ENCODE results near the gene RTL1.

Gene RTL1

DNA sequence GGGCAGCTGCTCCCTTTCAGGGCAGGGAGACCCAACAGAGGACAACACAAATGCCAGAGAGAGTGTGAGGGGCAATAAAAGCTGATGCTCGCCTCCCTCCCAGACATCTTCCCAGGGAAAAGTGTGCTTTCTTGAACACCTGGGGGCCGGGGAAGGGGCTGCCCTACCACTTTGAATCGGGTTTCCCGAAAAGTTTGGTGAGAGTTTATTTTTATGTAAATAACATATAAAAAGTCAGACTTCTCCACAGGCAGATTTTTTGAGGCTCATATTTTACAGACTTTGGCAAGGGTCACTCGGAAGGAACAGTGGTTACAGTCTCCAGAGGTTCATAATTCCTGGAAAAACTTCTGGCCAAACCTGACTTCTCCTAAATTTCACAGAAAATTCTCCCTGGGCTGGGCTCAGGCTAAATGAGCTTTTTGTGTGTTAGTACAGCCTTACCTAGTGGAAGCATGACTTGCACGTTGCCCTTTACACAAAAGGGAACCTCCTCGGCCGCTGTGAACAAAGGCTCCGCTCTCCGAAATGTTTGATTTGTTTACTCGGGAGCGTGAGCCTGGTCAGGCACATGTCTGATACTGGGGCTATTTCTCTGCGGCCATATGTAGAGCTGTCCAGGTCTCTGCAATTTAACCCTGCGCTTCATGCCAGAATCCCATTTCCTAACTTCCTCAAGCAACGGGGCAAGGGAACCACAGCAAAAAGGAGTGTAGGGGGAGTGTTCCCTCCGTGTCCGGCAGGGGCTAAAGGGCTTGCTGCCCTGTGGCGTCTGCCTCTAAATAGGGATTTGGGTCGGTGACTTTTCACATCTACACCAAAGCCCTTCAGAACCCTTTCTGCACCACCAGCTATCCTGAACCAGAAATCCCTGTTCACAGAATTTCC is 3.4 kb downstream of the RTL1 start:
- DNase-seq: no peak
- in situ Hi-C loops (cut with HindIII; ENCODE audit: low pct_ligation_motif_present, low pct_unique_long_range_greater_than_20kb, low sequenced_read_pairs): no loop called here

DNA sequence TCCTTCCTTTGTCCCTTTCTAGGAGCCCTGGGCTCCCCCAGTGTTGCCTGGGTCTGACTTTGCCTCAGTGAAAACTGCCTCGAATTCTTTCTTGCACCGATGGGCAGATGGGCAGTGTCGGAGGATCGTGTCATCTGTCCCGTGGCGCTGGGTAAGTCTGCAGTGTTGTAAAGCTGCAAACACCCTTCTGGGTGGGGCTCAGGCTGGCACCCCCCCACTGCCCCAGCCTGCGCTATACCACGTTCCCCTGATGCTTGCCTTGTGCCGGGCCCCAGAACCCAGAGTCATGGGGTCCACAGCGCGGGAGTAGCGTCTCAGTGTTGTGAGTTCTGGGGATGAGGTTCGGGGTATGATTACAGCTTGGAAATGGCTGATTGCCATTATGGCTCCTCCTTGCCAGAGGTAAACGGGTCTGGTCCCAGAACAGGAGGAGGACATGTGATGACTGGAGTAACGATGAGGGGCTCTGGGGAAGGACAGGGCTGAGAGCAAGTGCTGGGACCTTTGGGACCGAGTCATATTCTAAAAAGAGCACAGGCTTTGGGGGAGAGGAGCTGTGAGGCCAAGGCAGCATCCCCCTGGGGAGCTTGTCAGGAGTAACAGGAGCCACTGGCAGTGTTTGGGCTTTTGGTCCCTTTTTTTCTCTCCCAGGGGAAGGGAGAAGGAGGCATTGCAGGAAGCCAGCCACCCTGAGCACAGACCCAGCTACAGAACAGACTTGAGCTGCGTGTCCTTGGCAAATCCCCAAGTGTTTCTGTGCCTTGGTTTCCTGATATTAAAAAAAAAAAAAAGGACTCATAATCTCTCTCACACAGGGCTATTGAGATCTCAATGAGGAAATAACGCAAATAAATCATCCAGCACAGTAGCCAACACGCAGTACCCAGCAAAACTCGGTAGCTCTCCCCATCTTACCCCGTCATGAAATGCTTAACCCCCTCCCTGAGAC is 4.3 kb downstream of the RTL1 start:
- in situ Hi-C loops (cut with HindIII; ENCODE audit: low pct_ligation_motif_present, low pct_unique_long_range_greater_than_20kb, low sequenced_read_pairs): no loop called here
- DNase-seq: no peak

DNA sequence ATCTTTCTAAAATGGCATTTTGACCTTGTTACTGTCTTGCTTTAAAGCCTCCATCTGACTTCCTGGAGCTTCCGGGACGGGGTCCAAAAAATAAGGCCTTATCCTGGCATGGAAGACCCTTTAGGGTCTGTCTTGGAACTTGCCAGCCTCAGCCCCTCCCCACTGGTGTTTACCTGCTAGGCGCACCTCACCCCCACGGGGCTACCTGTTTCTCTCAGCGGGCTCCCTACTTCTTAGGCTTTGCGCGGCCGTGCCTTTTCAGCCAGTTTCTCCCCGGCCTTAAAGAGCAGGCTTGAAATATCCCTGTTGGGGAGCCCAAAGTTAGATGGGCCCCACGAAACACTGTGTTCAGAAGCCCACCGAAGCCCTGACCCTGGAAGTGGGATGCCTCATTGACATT is 5.1 kb downstream of the RTL1 start:
- no peak for DNase-seq
- in situ Hi-C loops (cut with HindIII; ENCODE audit: low pct_ligation_motif_present, low pct_unique_long_range_greater_than_20kb, low sequenced_read_pairs): no loop called here

DNA sequence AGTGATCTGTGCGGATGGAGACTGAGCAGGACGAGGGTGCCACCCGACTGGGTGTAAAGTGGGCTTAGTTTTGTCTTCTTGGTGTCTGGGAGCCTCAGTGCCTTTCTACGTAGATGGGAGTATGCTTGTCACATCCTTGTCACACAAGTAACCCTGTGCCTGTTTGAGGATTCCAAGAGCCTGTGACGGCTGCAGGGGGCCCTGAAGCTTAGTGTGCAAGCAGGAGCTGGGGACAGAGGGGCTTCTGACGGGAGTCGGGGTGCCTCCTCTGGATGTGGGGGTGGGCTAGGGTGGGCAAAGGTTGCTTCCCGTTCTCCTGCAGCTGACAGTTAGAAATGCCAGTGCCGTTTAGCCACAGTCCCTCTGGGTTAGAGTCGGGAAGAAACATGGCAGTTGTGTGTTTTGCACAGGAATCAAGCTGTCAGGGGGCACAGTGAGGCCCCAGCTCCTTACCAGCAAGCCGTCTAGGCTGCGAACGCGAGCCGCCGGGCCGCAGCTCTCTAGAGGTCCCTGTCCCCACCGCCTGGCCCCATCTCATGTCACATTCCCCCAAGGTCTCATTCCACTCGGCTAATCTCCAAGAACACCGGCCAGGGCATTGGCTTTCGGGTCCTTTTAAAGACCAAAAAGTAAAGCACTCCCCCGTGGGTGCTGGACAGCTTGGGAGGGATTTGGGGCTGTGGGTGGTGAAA is 7.0 kb downstream of the RTL1 start:
- DNase-seq: no peak

DNA sequence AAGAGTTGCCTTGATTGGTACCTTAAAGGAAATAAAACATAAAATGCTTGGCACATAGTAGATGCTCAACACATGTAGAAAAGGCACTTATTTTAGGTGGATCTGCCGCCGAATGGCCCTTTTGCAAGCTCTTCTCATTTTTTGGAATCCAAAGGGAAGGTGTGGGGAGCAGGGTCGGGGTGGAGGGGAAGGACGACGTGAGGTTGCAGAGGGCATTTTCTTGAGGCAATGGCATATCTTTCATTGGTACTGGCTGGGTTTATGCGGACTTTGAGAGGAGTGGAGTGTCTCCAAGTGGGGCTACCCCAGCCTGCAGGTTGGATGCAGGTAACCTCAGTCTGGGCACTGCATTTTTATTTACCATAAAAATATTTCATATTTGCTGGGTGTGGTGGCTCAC is 8.1 kb downstream of the RTL1 start:
- no peak for DNase-seq
- in situ Hi-C loops (cut with HindIII; ENCODE audit: low pct_ligation_motif_present, low pct_unique_long_range_greater_than_20kb, low sequenced_read_pairs): no loop called here

More for the DNA sequence above, 7.0 kb downstream of the RTL1 start:
- in situ Hi-C loops (cut with HindIII; ENCODE audit: low pct_ligation_motif_present, low pct_unique_long_range_greater_than_20kb, low sequenced_read_pairs): no loop called here

DNA sequence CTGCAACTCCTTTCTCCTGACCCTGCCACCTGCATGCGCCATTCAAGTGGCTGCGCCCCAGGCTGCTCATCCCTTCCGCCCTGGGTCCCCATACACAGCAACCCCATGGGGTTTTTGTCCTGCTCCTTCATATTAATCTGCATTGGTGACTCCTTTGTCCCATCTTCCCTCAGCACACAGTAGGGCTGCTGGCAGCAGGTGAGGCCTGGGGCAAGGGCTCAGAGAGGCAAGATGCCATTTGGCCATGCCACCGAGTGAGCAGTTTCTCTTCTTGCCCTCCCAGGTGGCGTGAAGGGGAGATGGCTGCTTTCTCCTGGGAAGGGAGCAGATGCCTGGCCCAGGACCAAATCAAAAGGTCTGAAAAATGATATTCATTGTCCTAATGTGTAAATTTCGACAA is 9.1 kb downstream of the RTL1 start:
- in situ Hi-C loops (cut with HindIII; ENCODE audit: low pct_ligation_motif_present, low pct_unique_long_range_greater_than_20kb, low sequenced_read_pairs): no loop called here
- no peak for DNase-seq

DNA sequence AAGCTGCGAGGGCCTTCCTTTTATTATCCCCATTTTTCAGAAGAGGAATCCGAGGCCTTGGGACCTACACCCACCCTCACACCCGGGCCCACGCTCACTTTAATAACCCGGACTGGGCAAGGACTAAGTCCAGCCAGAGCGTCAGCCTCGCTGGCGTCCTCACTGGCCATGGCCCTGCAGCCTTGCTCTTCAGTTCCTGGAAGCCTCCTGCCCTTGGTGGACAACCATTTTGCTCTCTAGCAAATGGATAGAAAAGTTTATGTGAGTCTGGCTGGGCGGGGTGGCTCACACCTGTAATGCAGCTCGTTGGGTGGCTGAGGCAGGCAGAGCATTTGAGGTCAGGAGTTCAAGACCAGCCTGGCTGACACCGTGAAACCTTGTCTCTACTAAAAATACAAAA is 9.8 kb downstream of the RTL1 start:
- DNase-seq: no peak
- in situ Hi-C loops (cut with HindIII; ENCODE audit: low pct_ligation_motif_present, low pct_unique_long_range_greater_than_20kb, low sequenced_read_pairs): no loop called here

DNA sequence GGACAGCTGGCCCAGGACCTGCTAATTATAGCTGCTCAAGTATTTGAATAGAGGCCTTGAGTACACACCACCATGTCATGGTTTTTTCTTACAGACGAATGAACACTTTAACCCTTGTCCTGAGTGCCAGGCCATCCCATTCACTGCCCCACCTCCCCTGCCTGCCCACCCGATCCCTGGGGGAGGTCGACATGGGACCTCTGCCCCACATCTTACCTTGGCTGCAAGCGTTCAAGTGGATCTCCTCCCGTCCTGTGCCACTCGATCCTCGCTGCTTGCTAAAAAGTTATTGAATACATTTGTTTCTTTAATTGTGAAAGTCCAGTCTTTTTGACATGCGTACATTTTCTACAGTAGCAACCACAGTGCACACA is 10.3 kb downstream of the RTL1 start:
- no peak for DNase-seq
- in situ Hi-C loops (cut with HindIII; ENCODE audit: low pct_ligation_motif_present, low pct_unique_long_range_greater_than_20kb, low sequenced_read_pairs): no loop called here

DNA sequence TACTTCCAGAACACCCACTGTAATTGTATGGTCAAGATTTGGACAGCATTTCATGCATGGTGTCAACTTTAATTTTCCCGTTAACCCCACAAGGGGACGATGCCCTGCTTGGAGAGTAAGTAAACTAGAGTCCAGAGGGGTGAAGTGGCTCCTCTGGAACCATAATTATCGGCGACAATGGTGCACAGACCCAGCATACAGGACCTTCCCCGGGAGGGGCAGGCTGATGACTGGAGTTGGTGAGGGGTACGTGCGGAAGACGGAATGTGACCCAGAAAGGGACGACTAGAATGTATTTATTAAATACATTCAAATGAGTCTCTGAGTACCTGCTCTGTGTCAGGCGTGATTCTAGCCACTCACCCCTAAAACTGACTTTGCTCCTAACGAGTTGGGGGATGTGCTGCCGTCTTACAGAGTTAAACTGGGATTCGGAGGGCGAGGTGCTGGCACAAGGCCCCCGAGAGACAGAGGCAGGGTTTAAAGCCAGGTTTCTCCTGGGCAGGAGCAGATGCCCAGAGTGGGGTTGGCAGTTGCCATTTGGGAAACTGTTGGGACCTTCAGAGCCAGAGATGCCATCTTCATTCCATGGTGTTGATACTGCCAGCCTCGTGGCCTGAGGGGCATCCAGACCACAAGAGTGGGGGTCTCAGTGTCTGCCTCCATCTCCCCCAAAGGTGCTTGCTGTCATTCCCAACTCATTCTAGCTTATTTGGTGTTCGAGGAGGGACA is 10.9 kb downstream of the RTL1 start:
- in situ Hi-C loops (cut with HindIII; ENCODE audit: low pct_ligation_motif_present, low pct_unique_long_range_greater_than_20kb, low sequenced_read_pairs): no loop called here
- no peak for DNase-seq

DNA sequence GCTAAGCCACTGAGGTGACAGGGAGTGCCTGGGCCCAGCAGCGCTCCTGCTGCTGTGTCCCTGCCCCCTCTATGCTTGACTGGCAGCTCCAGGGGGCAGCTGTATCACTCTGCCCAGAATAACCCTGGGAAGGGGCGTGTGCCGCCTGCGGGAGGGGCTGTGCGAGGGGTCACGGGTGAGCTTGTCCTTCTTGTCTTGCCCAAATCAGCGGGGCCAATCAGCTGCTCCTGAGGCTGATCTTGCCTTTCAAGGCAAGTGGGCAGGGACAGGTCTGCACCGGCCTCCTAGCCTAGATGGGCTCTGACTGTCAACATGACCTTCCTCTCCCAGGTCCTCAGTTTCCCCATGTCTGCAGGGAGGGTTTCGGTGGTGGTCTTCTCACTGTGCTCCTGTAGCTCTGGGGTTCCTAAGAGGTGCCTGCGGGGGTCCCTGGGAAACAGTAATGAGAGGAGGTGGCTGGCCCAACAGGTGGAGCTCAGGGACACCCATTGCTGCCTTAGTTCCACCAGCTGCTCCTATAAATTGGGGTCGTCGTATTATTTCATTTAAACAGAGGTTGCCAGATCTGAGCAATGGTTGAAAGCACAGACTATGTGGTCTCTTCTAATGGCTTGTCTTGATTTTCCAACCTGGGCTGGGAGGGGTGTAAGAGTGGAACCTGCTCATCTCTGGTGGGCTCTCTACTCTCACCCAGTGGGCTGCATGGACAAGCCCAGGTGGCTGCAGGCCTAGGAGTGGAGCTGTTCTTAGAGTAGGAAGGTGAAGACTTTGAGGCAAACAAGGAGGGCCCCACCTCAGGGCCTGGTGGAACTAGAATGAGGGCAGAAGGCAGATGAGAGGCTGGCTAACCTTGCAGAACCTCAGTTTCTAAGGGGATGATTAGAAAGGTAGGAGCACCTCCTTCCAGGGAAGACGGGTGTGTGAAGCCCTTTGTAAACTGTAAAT is 11.7 kb downstream of the RTL1 start:
- no peak for DNase-seq
- in situ Hi-C loops (cut with HindIII; ENCODE audit: low pct_ligation_motif_present, low pct_unique_long_range_greater_than_20kb, low sequenced_read_pairs): no loop called here

DNA sequence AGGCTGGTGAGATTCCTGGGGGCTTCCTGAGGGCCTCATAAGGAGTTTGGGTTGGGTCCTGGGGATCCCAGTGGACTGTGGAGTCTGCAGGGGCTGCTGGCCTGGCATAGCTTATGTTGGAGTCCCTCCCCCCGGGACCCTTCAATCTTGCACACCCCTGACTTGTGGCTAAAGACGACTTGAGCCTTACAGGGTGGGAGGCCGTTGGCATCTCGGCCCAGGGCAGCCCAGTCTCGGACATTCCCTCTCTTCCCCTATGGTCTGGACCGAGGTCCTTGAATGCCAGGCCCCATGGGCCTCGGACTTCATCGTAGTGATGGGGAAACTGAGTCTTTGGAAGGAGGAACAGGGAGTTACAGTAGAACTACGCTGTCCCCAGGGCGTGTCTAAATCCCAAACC is 12.5 kb downstream of the RTL1 start:
- in situ Hi-C loops (cut with HindIII; ENCODE audit: low pct_ligation_motif_present, low pct_unique_long_range_greater_than_20kb, low sequenced_read_pairs): no loop called here

DNA sequence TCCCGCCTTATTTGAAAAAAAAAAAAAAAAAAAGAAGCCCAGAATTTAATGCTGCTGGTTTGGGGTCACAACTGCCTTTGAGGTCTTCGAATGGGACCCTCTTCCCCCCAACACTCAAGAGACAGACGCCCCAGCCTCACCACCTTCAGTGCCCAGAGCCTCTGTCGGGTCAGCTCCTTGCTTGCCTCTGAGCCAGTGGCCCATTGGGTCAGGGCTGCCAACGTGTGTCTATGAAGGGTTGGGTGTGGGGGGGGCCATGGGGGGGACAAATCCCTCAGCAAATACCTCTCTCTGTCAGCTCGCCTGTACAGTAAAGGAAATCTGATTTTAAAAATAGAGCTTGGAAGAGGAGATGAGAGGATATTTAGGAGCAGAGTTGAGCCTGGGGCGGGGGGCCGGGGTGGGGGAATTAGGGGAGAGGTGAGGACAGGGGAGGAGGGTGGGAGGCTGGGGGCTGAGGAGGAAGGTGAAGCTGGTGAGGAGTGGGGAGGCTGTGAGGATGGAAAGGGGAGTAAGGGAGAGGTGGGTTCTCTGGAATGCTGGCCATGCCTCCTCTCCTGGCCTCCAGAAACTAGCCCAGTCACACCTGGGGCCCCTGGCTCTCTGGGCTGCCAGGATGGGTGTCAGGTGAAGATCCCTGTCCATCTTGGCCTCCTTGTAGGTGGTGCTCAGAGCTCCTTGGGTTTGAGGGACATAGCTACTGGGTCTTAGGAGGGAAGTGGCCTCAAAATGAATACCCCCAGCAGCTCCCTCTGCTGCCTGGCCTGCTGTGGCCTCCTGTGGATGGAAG is 13.3 kb downstream of the RTL1 start:
- DNase-seq: no peak
- in situ Hi-C loops (cut with HindIII; ENCODE audit: low pct_ligation_motif_present, low pct_unique_long_range_greater_than_20kb, low sequenced_read_pairs): no loop called here

More for the DNA sequence above, 12.5 kb downstream of the RTL1 start:
- DNase-seq: no peak

DNA sequence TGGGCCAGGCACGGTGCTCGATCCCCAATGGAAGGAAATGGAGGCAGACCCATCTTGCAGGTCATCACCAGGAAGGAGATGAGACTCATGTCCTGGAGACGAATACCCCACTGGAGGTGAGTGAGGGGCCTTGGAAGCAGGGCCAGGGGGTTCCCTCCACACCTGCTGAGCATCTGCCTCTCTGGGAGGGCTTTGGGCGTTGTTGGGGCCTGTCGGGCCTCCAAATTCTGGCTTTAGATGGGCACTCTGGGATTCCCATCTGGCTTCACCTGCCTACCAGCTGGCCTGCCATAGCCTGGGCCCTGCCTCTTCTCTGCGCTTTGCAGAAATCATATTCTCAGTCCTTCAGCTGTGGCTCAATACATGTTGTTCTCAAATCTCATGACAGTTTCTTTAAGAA is 13.9 kb downstream of the RTL1 start:
- DNase-seq: no peak
- in situ Hi-C loops (cut with HindIII; ENCODE audit: low pct_ligation_motif_present, low pct_unique_long_range_greater_than_20kb, low sequenced_read_pairs): no loop called here

DNA sequence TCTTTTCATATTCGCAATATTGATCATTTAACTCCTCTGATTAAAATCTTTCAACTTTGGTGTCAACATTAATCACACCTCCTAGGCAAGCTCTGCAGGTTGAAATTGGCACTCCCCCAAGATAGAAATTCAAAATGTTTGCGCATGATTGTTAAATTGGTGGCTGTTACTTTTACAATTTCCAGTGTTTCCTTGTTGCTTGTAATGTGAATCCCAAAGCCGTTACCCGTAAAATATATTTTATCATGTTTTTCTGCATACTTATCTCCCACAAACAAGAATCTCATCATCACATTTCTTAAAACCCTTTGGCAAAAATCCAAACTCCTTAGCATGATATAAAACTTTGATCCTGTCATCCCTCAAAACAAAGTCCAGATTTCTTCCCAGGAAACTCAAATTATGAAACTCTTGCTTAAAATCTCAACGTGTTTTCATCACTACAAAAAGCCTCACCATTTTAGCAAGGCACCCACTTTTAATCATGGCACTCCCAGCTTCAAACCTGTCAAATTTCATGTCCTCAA is 14.7 kb downstream of the RTL1 start:
- DNase-seq: no peak
- in situ Hi-C loops (cut with HindIII; ENCODE audit: low pct_ligation_motif_present, low pct_unique_long_range_greater_than_20kb, low sequenced_read_pairs): no loop called here

DNA sequence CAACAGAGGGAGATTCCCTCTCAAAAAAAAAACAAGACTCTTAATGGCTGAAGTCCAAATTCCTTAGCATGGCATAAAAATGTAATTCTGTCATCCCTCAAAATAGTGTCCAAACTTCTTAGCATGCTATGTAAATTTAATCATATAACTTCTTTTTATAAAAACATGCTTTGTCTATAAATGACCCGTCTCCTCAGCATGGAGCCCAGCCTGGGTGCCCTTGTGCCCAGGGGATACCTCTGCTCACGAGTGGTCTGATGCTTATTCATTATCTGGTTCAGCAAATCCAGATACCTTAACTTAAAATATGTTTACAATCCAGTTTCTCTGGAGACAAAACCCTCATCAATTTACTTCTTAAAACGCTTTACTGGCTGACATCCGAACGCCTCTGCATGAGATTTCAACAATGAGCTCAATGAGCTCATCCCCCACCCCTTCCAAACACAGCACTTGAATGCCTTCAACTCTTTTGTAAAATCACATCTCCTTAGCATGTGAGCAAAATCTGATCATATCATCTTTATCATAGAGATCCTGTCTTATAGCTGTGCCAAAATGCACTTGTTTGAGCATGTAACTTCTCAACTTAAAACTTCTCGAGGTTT is 15.7 kb downstream of the RTL1 start:
- DNase-seq: no peak
- in situ Hi-C loops (cut with HindIII; ENCODE audit: low pct_ligation_motif_present, low pct_unique_long_range_greater_than_20kb, low sequenced_read_pairs): no loop called here

DNA sequence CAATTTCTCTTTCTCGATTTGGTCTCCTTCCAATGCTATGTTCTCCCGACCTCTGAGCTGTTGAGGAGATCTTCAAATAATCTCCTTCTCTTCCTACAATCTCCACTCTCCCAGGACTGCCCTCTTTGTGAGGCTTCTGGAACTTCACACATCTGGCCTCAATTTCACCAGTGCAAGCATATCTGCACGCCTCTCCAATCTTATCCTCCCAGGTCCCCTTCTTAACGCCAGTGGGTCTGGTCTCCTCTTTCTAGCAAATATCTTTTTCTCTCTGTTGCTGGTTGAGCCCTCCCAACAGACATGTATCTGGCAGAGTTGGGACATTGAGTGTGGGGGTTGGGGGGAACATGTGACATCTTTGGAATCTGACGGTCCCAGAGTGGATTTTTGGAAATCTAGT is 17.9 kb downstream of the RTL1 start:
- in situ Hi-C loops (cut with HindIII; ENCODE audit: low pct_ligation_motif_present, low pct_unique_long_range_greater_than_20kb, low sequenced_read_pairs): no loop called here
- DNase-seq: no peak

Data from ACHN (cell line).